Activated T-helper 1 cell treated with Interleukin-2 at 50 U/mL for 16 hours (primary cell): Measurements from ENCODE around the gene RGS18.
"Not testable (repeated sequence)": the region's sequence is repeated elsewhere in the genome, so short reads cannot be mapped to it uniquely, and the experiment has no call there.

Experiments used
- DNase-seq: peaks from one replicate; pipeline ENCODE4 v3.0.0-alpha.2; 2020; ENCODE audit warnings: low read depth

RGS18 gene

DNA sequence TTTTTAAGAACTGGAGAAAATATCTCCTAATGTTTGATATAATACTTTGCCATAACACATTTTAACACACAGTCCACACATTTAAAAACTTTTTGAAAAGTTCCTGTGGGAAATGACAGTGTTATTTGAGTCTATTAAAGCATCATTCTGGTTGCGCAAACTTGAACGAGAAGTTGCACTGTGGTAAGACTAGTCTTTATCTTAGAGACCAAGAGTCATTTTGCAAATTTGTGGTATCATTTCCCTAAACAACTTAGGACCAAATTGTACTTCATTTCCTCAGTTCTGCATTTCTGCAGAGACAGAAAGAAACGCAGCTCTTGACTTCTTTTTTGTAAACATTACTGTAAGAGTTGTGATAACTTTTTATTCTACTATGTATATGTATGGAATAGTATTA is at the start of gene RGS18:
TSS of gene RGS18 (plus strand) at position 282 of the 400 bp plus-strand sequence. CDS start 176 bp downstream, outside the sequence.
- no peak for DNase-seq

DNA sequence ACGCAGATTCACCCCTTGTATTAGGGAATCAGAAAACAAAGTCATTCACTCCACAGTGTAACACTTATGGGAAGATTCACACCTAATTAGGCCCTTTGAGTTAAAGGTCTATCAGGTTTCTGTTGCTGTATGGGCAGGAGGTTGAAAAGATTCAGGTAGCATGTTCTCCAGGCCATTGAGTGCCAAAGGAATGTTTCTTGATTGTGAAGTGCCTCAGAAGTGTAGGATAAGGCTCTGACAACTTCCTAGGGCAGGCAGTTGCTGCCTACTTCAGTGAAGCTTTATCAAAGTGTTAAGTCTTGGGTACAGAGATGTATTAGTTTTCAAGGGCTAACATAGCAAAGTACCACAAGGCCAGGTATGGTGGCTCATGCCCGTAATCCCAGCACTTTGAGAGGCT is 48.7 kb upstream of the RGS18 start:
- DNase-seq, result no peak

GRCh38 chr1:192115000-192115399 is 43.3 kb upstream of the RGS18 start:
- DNase-seq, result no peak

DNA sequence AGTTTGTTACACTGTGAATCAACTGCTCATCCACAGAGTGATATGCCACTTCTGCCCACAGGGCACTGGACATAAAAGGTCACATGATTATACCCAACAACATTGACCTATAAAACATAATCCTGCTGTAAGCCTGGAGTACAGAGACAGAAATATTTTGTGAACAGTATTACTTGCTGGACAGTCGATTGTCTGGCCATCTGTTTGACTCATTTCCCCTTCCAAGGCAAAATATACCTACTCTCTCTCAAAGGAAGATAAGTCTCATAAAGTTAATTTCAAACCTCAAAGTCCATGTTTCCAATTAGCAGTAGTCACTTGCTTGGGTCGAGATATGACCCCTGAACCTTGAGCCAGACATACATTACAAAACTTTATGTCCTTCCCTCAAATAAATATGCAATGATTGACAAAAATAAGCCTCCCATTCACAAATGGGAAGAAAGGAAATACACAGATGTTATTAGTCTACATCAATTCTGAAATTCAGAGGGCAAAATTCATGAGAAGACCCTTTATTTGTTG is 39.3 kb upstream of the RGS18 start:
- no peak for DNase-seq

- no peak for DNase-seq
Measured at GRCh38 chr1:192119701-192120100, 38.6 kb upstream of the RGS18 start.

DNA sequence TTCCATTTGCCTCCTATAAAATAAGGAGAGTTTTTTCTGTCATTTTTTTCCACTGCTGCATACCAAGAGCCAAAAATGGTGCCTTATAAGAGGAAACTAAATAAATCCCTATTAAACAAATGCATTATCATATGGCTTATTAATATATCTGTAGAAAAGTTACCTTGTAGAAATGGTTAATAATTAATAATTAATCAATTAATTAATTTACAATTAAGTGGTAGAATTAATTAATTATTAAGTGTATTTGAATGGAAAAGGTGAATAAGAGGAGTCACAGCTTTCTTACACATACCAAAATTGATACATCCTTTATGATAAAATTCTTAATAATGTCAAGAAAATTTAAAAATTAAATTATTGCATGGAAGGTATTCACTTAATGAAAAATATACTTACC is 35.6 kb upstream of the RGS18 start:
- no peak for DNase-seq

GRCh38 chr1:192123212-192123611 is 35.0 kb upstream of the RGS18 start:
- DNase-seq, result no peak

- no peak for DNase-seq
Measured at GRCh38 chr1:192126030-192126619, 32.1 kb upstream of the RGS18 start.

- no peak for DNase-seq
Measured at GRCh38 chr1:192130175-192130574, 28.1 kb upstream of the RGS18 start.

- not testable (repeated sequence) for DNase-seq
Measured at GRCh38 chr1:192130865-192131264, 27.4 kb upstream of the RGS18 start.

GRCh38 chr1:192131914-192132313 is 26.3 kb upstream of the RGS18 start:
- DNase-seq, result no peak

DNA sequence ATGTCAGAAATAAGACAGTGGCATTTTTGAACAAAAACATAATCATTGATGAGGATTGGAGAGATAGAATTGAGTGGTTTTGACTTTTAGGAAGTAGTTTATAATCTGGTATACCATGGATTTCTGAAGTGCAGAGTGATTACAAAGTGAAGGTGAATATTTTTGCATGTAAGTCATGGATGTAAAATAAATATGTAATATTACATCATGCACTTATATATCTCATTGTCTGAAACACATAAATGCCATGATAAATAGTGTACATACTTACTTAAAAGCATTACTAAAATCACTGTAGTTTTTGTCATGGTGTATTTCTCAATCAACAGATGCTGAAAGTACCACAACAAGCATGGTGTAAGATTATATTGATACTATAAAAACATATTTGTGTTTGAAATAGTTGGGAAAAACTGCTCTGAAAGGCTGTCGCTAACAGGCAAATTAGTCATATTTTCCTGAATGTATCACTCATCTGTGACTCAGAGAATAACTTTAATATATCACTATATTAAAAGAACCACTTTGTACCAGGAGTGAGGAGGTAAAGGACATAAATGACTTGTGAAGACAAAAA is 24.8 kb upstream of the RGS18 start:
- no peak for DNase-seq

GRCh38 chr1:192140382-192140781 is 17.9 kb upstream of the RGS18 start:
- DNase-seq, result no peak

DNA sequence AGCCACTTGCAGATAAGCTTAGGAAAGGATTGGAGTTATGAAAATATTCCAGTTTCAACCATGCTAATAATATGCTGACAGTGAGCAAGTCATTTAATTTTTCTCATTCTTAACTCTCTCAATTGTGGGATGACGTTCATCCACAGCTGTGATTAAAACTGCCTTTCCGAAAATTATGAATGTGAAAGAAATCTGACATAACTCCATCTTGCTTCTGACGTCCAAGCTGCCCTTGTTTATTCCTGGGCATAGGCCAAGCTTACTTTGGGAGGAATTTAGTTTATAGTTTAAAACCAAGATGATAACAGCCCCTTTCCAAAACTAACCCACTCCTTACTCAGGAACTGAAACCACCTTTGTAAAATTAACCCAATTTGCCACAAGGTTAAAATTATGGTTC is 11.0 kb upstream of the RGS18 start:
- no peak for DNase-seq

DNA sequence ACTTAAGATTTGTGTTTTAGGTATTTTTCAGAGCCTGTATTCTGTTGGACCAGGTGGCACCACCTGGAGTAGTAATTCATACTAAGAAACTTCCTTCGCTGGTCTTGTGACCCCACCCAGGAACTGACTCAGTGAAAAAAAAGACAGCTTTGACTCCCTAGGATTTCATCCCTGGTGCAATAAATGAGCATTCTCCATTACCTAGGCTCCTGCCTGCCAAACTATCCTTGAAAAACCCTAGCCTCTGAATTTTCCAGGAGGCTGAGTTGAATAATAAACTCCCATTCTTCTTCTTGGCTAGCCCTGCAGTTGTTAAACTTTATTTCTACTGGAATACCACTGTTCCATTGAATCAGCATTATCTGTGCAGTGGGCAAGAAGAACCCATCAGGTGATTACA is 10.6 kb upstream of the RGS18 start:
- no peak for DNase-seq

GRCh38 chr1:192151176-192151575 is 7.1 kb upstream of the RGS18 start:
- DNase-seq, result no peak

DNA sequence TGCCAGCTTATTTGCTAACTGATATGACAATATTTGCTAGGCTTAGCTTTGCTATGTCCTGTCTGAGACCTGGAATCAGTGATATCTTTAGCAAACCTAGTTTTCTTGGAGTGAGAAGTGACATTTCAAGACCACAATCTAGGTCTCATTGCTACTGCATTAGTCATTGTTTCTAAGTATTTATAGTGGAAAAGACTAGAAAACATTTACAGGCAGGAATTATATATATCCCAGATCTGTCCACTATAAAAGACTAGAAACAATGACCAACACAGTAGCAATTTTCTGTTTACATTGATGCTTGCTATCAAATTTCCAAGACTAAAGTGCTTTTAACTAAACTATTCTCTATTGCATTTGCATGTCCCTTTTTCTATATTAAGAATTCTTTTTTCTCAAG is 5.0 kb upstream of the RGS18 start:
- DNase-seq, result no peak

DNA sequence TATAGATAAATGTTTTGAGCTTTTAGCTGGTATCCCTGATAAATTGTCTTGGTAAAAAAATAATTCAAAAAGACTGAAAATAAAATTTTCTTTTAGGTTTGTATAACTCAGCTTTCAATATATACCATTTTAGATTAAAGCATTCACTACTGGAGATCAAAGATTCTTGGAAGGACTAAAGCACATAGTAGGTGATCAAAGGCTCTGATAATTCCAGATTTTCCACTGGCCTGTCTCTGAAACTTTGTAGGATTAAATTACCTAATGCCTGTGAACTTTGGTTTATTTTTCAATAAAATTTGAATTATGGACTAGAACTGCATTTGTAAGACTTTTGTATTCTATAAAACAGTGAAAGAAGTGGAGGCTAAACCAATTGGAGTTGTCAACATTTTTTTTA is 1.2 kb upstream of the RGS18 start:
- DNase-seq, result no peak

DNA sequence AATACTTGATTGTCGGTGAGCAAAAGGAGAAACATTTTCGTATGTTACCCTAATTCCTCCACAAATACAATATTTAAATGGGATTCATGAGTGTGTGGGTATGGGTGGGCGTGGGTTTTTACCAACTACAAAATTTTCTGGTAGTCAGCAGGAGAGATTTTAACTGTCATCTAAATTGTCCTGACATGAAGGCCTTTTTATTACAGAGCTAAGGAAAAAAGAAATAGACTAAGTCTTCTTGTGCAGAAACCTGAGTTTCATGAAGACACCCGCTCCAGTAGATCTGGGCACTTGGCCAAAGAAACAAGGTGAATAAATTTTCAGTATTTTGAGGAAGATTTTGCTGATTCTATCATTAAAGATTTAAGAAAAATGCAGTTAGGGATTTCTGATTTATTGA is 752 bp downstream of the RGS18 start:
- DNase-seq, result no peak

GRCh38 chr1:192159781-192160180 is 1.5 kb downstream of the RGS18 start:
- DNase-seq, result no peak

- no peak for DNase-seq
Measured at GRCh38 chr1:192160196-192160595, 1.9 kb downstream of the RGS18 start.

GRCh38 chr1:192161976-192162375 is 3.7 kb downstream of the RGS18 start:
- DNase-seq, result no peak

- no peak for DNase-seq
Measured at GRCh38 chr1:192162376-192162775, 4.1 kb downstream of the RGS18 start.

DNA sequence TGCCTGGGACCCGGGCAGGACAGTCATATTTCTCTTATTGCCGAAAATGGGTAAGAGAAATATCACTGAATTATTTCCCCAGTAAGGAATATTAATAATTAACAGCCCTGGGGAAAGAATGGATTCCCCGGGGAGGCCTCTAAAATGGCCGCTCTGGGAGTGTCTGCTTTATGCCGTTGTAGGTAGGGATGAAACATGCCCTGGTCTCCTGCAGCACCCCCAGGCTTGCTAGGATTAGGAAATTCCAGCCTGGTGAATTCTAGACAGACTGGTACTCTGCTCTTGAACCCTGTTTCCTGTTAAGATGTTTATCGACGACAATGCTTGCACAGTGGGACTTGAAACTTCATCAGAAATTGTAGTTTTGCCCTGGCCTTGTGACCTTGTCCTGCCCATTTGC is 6.7 kb downstream of the RGS18 start:
- DNase-seq, result not testable (repeated sequence)
